Left renal pelvis (tissue), 4 donors: ENCODE results near the gene CTDSP1. TPM values are rescaled to one million over a fixed set of nuclear protein-coding genes. Genes with fewer than 3 reads are reported as not detected.
A peak's percentile ranks its signal among the peaks of the same experiment; 100 is the strongest.

Experiments used
- DNase-seq, 4 donors: peaks; one replicate each; pipeline ENCODE4 v3.0.0-alpha.2; 2013; ENCODE audit warnings: low read depth in 4 of 4, low spot score in 3 of 4
- polyA plus RNA-seq, 4 donors: library from polyadenylated mRNA; unstranded; fragments of 120-200 nt; gene quantifications; one replicate each; pipeline ENCODE4 v1.2.1, GENCODE V29; 2013; ENCODE audit not compliant: insufficient read length in 4 of 4

CTDSP1 gene
- polyA plus RNA-seq = 100 to 1,000 TPM; 131 to 162 (median 132) TPM

GRCh38 chr2:218399391-218400166, at the start of gene CTDSP1:
TSS of gene CTDSP1 (plus strand) at chr2:218399868. CDS start at chr2:218400091, 223 bp downstream.
- peak in 3 of 4 donors; percentile 96 to 98 (median 96) for DNase-seq

- DNase-seq = no peak
These were observed 45.6 kb upstream of the CTDSP1 start for GRCh38 chr2:218354045-218354444.

- no peak for DNase-seq
These were observed 44.7 kb upstream of the CTDSP1 start for GRCh38 chr2:218354850-218355443.

GRCh38 chr2:218357236-218358177, 42.2 kb upstream of the CTDSP1 start:
- no peak for DNase-seq

- DNase-seq = no peak
These were observed 39.2 kb upstream of the CTDSP1 start for GRCh38 chr2:218360453-218360852.

- no peak for DNase-seq
These were observed 37.1 kb upstream of the CTDSP1 start for GRCh38 chr2:218362606-218363005.

- DNase-seq = no peak
These were observed 35.9 kb upstream of the CTDSP1 start for GRCh38 chr2:218363736-218364135.

- no peak for DNase-seq
These were observed 35.5 kb upstream of the CTDSP1 start for GRCh38 chr2:218364196-218364595.

- DNase-seq = no peak
These were observed 32.9 kb upstream of the CTDSP1 start for GRCh38 chr2:218366621-218367414.

GRCh38 chr2:218367415-218368149, 32.1 kb upstream of the CTDSP1 start:
- peak in 3 of 4 donors; percentile 76 to 82 (median 77) for DNase-seq

- no peak for DNase-seq
These were observed 31.5 kb upstream of the CTDSP1 start for GRCh38 chr2:218368150-218368528.

GRCh38 chr2:218368621-218369153, 31.0 kb upstream of the CTDSP1 start:
- no peak for DNase-seq

- DNase-seq = no peak
These were observed 30.3 kb upstream of the CTDSP1 start for GRCh38 chr2:218369330-218369729.

- no peak for DNase-seq
These were observed 29.1 kb upstream of the CTDSP1 start for GRCh38 chr2:218370410-218371063.

- DNase-seq = no peak
These were observed 27.7 kb upstream of the CTDSP1 start for GRCh38 chr2:218371983-218372350.

- no peak for DNase-seq
These were observed 24.9 kb upstream of the CTDSP1 start for GRCh38 chr2:218374795-218375194.

- DNase-seq = no peak
These were observed 24.5 kb upstream of the CTDSP1 start for GRCh38 chr2:218375212-218375611.

GRCh38 chr2:218378053-218378452, 21.6 kb upstream of the CTDSP1 start:
- no peak for DNase-seq

- no peak for DNase-seq
These were observed 17.7 kb upstream of the CTDSP1 start, which contains the start of gene SLC11A1 for GRCh38 chr2:218381916-218382366. TSS of gene SLC11A1 (plus strand) at chr2:218382273. CDS start at chr2:218382369, 96 bp downstream.
